Measurements from ENCODE around the gene SAMHD1. TPM values are rescaled to one million over a fixed set of nuclear protein-coding genes. Genes with fewer than 3 reads are reported as not detected.

SAMHD1 gene
- total and polyA plus RNA-seq, 2 of the 13 experiments (the other 11 are each of a cell fraction or from before 2014, with no cell fraction given), result 16.9 to 43.5 TPM

GRCh38 chr20:36951979-36952738 lies 651 bp upstream of the SAMHD1 start (continued):
- TF ChIP-seq, protein P1, sequence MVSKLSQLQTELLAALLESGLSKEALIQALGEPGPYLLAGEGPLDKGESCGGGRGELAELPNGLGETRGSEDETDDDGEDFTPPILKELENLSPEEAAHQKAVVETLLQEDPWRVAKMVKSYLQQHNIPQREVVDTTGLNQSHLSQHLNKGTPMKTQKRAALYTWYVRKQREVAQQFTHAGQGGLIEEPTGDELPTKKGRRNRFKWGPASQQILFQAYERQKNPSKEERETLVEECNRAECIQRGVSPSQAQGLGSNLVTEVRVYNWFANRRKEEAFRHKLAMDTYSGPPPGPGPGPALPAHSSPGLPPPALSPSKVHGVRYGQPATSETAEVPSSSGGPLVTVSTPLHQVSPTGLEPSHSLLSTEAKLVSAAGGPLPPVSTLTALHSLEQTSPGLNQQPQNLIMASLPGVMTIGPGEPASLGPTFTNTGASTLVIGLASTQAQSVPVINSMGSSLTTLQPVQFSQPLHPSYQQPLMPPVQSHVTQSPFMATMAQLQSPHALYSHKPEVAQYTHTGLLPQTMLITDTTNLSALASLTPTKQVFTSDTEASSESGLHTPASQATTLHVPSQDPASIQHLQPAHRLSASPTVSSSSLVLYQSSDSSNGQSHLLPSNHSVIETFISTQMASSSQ (IDR thresholded peaks at IDR 0.05; ENCODE audit: low read depth), result no peak
- TF ChIP-seq, protein P1 (CRISPR knock-in tag; IDR thresholded peaks at IDR 0.05; ENCODE audit: borderline replicate concordance), result 0 out of 2 replicates have a peak, but pooled peaks have one; percentile 7
- no peak for TF ChIP-seq ZNF564 (CRISPR knock-in tag; IDR thresholded peaks at IDR 0.05)
- no peak for TF ChIP-seq TFDP2 (CRISPR knock-in tag; IDR thresholded peaks at IDR 0.05)
- no peak for TF ChIP-seq ATF1 (CRISPR knock-in tag; IDR thresholded peaks at IDR 0.05)
- no peak for TF ChIP-seq ZNF329 (CRISPR knock-in tag; IDR thresholded peaks at IDR 0.05; ENCODE audit: low read depth)
- TF ChIP-seq KLF9 (CRISPR knock-in tag; IDR thresholded peaks at IDR 0.05; ENCODE audit: low read depth), result no peak; the same call in 1 of the 2 replicates
- TF ChIP-seq MTA3 (CRISPR knock-in tag; IDR thresholded peaks at IDR 0.05), result peak; percentile 42; the same call in 1 of the 2 replicates
- TF ChIP-seq, protein P2, sequence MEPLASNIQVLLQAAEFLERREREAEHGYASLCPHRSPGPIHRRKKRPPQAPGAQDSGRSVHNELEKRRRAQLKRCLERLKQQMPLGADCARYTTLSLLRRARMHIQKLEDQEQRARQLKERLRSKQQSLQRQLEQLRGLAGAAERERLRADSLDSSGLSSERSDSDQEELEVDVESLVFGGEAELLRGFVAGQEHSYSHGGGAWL (CRISPR knock-in tag; IDR thresholded peaks at IDR 0.05), result no peak
- no peak for TF ChIP-seq NR2F2 (IDR thresholded peaks at IDR 0.05; ENCODE audit: borderline replicate concordance, low read depth)
- peak; percentile 32 for TF ChIP-seq PITX1 (CRISPR knock-in tag; IDR thresholded peaks at IDR 0.05)
- TF ChIP-seq ZFP82 (CRISPR knock-in tag; IDR thresholded peaks at IDR 0.05; ENCODE audit: borderline replicate concordance), result 0 out of 2 replicates have a peak, but pooled peaks have one; percentile 69
- peak in 1 of 2 experiments; percentile 10; a peak in 1 of 4 replicates for TF ChIP-seq NR2F1 (CRISPR knock-in tag; IDR thresholded peaks at IDR 0.05)
- no peak; the same call in 1 of the 2 replicates for TF ChIP-seq MEF2D (CRISPR knock-in tag; IDR thresholded peaks at IDR 0.05)
- TF ChIP-seq PRDM10 (CRISPR knock-in tag; IDR thresholded peaks at IDR 0.05; ENCODE audit: low read depth), result no peak
- no peak for TF ChIP-seq ZSCAN22 (CRISPR knock-in tag; IDR thresholded peaks at IDR 0.05)
- no peak for TF ChIP-seq PHF20 (CRISPR knock-in tag; IDR thresholded peaks at IDR 0.05)
- TF ChIP-seq, protein P3, sequence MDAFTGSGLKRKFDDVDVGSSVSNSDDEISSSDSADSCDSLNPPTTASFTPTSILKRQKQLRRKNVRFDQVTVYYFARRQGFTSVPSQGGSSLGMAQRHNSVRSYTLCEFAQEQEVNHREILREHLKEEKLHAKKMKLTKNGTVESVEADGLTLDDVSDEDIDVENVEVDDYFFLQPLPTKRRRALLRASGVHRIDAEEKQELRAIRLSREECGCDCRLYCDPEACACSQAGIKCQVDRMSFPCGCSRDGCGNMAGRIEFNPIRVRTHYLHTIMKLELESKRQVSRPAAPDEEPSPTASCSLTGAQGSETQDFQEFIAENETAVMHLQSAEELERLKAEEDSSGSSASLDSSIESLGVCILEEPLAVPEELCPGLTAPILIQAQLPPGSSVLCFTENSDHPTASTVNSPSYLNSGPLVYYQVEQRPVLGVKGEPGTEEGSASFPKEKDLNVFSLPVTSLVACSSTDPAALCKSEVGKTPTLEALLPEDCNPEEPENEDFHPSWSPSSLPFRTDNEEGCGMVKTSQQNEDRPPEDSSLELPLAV (CRISPR knock-in tag; conservative IDR thresholded peaks at IDR 0.05; ENCODE audit: low read depth), result no peak
